Body of pancreas (tissue), 4 donors: ENCODE results near the gene AVPI1. TPM values are rescaled to one million over a fixed set of nuclear protein-coding genes. Genes with fewer than 3 reads are reported as not detected.
"Not testable (repeated sequence)": the region's sequence is repeated elsewhere in the genome, so short reads cannot be mapped to it uniquely, and the experiment has no call there.

ENCODE experiments used
- ATAC-seq: fragments of 150-250 bp; one replicate; pipeline ENCODE4 v1.9.1; 2016
- DNase-seq, 4 donors: peaks; one replicate each; pipeline ENCODE4 v3.0.0-alpha.2; 2019
- H3K27ac ChIP-seq, 4 donors: fragments of 200-600 bp; sonication (generic); 1 replicate in 3 of 4; 2 replicates in 1 of 4; pipeline versions ENCODE4 v1.5.1 to v1.6.1; 2016 to 2019; ENCODE audit warnings: mild to moderate bottlenecking in 1 of 4, mixed read lengths in 1 of 4, moderate library complexity in 1 of 4
- H3K27me3 ChIP-seq, 2 donors: fragments of 200-600 bp; sonication (generic); one replicate each; pipeline ENCODE4 v1.6.0; 2016; ENCODE audit warnings: mild to moderate bottlenecking in 1 of 2
- H3K36me3 ChIP-seq, 2 donors: fragments of 200-600 bp; sonication (generic); replicated peaks in 1 of 2; 2 replicates each; pipeline ENCODE4 v1.5.1; 2016; ENCODE audit warnings: low read depth in 2 of 2; ENCODE audit not compliant: insufficient read depth in 1 of 2
- H3K4me1 ChIP-seq: fragments of 200-600 bp; sonication (generic); one replicate; pipeline ENCODE4 v1.6.0; 2016
- H3K4me3 ChIP-seq, 2 donors: fragments of 200-600 bp; sonication (generic); 1 replicate in 1 of 2; 2 replicates in 1 of 2; pipeline ENCODE4 v1.5.1; 2016 to 2019
- H3K9me3 ChIP-seq, 3 donors: fragments of 200-600 bp; sonication (generic); 1 replicate in 2 of 3; 2 replicates in 1 of 3; pipeline ENCODE4 v1.5.1; 2016
- CTCF ChIP-seq, 7 experiments: fragments of 450-650 bp in 4 of 7; fragments of 200-600 bp in 3 of 7; sonication (generic) in 3 of 7; IDR thresholded peaks; one replicate each; pipeline ENCODE4 v1.5.1; 2016 to 2019; ENCODE audit warnings: antibody characterized with exemption in 7 of 7
- POLR2A ChIP-seq, 3 donors: fragments of 450-650 bp; IDR thresholded peaks; one replicate each; pipeline ENCODE4 v1.6.1; 2016; ENCODE audit warnings: antibody characterized with exemption in 3 of 3, mild to moderate bottlenecking in 2 of 3
- WGBS, 2 donors: methylation state at CpG; one replicate each; pipeline ENCODE4 v1.1.5; 2017; 5-methylcytosine and 5-hydroxymethylcytosine counted together
- intact Hi-C: fragments of 100-400 bp; cut with DNase I; formaldehyde crosslinking; loops from one replicate; pipeline ENCODE4 v1.15.1; 2023
- total RNA-seq, 2 donors: library from RNA; depleted of rRNA; stranded (reverse); fragments of >200 nt; gene quantifications; one replicate each; pipeline ENCODE4 v1.1.0, GENCODE V29; 2016

The AVPI1 gene
- total RNA-seq, 2 donors from 2014 or later = 5.7 to 14.8 TPM

DNA sequence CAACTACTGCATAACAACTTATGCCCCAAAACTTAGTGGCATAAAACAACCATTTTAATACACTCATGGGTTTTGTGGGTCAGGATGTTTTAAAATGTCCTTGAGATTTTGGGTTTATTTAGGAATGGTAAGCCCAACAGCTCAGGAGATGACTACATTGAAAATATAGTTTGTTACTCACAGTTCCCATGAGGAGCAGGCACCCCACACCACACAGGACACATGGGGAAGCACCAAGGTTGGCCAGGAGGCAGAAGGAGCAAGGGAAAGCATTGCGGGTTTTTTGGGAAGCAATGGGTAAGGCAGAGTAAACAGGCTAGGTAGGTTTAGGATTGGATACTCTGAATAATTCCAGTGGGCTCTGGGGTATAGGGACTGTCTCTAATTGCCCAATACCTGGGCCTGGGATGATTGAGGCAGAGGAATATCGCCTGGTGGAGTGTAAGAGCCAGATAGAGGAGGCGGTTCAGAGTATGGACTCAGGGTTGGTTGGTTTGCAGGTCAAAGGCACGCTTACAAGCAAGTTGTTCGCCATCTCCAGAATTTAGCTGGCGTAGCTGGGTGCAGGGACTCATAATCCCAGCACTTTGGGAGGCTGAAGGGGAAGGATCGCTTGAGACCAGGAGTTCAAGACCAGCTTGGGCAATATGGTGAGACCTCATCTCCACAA, 16.5 kb upstream of the AVPI1 start:
- intact Hi-C loops = no loop called here
- Histone ChIP-seq H3K27ac (no peak overlapping the region), H3K27me3 (no peaks in the 10 kb centered on the region), H3K9me3 (no peaks in the 10 kb centered on the region), H3K4me1 (no peaks in the 10 kb centered on the region), H3K4me3 (no peak overlapping the region), H3K36me3 (no peaks in the 10 kb centered on the region)
- no peak for TF ChIP-seq CTCF (IDR thresholded peaks at IDR 0.05)
- no peak for TF ChIP-seq POLR2A (IDR thresholded peaks at IDR 0.05)
- DNase-seq (no peak), ATAC-seq (no peak)
- 74 to 88% methylated on average over 7 of the region's 7 CpGs for WGBS, 2 donors

DNA sequence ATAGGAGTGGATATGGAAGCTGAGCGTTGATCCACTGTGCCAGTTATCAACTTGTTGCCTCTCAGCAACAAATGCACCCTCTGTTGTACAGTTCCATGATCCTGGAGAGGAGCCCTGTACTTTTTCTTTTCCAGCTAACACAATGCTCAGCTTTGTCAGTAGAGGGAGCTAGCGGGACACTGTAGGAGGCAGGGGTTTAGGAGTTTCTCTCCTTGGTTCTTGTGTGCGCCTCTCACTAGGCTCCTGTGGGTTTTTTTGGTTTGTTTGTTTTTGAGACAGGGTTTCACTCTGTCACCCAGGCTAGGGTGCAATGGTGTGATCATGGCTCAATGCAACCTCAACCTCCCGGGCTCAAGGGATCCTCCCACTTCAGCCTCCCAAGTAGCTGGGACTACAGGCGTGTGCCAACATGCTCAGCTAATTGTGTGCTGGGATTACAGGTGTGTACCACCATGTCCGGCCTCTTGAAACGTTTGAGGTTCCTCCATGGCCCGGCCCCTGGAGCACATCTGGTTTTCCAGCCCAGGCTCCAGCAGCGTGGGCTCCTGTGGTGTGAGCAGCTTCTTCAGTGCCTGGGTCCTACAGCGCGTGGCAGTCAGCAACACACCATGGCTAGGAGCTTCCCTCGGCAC, 14.5 kb upstream of the AVPI1 start:
- Histone ChIP-seq H3K4me1 (peaks cover 13% of the 10 kb centered on the region), H3K36me3 (no peaks in the 10 kb centered on the region), H3K27ac (no peak overlapping the region), H3K27me3 (no peaks in the 10 kb centered on the region), H3K9me3 (no peaks in the 10 kb centered on the region), H3K4me3 (no peak overlapping the region)
- WGBS, 2 donors = 20 to 35% methylated on average over 5 to 12 of the region's 12 CpGs
- TF ChIP-seq POLR2A (IDR thresholded peaks at IDR 0.05) (no peak), CTCF (IDR thresholded peaks at IDR 0.05) (peak; percentile 76 to 85 (median 83))
- peak; percentile 56 to 73 (median 67) for DNase-seq
- intact Hi-C loops = no loop called here
- peak; percentile 80 for ATAC-seq

DNA sequence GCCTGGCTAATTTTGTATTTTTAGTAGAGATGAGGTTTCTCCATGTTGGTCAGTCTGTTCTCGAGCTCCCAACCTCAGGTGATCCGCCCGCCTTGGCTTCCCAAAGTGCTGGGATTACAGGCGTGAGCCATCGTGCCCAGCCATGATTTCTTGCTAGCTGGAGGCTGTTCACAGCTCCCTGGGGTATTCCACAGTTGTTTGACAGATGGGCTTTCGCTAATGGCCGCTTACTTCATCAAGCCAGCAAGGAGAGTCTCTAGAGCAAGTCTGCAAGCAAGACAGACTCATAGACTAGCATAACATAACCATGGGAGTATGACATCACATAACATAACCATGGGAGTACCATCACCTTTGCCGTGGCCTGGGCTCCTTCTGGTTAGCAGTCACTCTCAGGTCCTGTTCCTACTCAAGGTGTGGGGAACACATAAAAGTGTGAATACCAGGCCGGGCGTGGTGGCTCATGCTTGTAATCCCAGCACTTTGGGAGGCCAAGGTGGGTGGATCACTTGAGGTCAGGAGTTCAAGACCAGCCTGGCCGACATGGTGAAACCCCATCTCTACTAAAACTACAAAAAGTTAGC, 11.1 kb upstream of the AVPI1 start:
- H3K9me3 ChIP-seq, H3K36me3 ChIP-seq, ATAC-seq, H3K27me3 ChIP-seq, intact Hi-C loops, H3K4me3 ChIP-seq, DNase-seq: not testable (repeated sequence)
- Histone ChIP-seq H3K27ac (peak overlapping the region; percentile 53 to 68 (median 66)), H3K4me1 (peaks cover 13% of the 10 kb centered on the region)
- 83 to 85% methylated on average over 10 to 11 of the region's 11 CpGs for WGBS, 2 donors

DNA sequence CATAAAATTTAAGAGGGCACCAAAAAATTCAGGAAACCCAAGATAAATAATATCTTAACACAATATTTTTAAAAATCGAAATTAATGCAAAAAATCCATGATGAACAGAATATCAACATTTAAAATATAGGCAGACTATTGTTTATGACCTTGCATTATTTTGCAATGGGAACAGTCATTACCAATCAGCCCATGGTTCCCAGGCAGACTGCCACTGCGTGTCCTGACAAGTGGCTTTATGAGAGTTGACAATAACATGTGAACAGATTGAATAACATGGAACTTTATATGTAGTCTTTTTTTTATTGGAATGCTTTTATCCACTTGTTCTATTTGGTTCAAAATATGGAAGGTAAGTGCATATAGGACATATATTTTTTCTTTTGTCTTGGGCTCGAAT, 3.1 kb upstream of the AVPI1 start:
- H3K4me1 ChIP-seq = peaks cover 30% of the 10 kb centered on the region
- H3K9me3 ChIP-seq = no peaks in the 10 kb centered on the region
- ATAC-seq (no peak), DNase-seq (no peak)
- intact Hi-C loops = no loop called here
- H3K4me3 ChIP-seq = no peak overlapping the region
- TF ChIP-seq CTCF (IDR thresholded peaks at IDR 0.05) = no peak
- TF ChIP-seq POLR2A (IDR thresholded peaks at IDR 0.05) = no peak
- H3K27ac ChIP-seq = no peak overlapping the region
- no peaks in the 10 kb centered on the region for H3K27me3 ChIP-seq
- no peaks in the 10 kb centered on the region for H3K36me3 ChIP-seq
- 76 to 79% methylated on average over 3 of the region's 3 CpGs for WGBS, 2 donors

DNA sequence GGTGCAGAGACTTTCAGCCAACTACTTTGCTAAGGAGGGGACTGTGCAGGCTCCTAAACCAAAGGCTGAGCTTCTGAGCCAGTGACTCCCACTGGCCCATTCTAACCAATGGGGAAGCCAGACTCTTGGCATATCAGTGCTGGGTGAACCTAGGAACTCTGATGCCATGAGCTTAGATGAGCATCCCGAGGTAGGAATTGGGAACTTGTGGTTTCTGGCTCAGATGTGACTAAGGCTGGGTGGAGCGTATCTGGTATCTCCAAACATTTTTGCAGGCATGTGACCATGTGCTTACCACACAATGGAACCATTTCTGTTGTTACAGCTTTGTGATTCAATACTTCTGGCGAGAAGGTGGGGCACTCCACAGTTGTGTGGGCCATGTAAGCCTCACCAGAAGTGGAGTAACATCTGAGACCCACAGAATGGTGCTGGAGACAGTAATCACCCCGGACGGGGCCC, 2.5 kb upstream of the AVPI1 start:
- no peak for ATAC-seq
- Histone ChIP-seq H3K4me1 (peaks cover 35% of the 10 kb centered on the region), H3K9me3 (no peaks in the 10 kb centered on the region), H3K36me3 (no peaks in the 10 kb centered on the region), H3K4me3 (no peak overlapping the region), H3K27me3 (no peaks in the 10 kb centered on the region), H3K27ac (peak overlapping the region in 1 of 4 donors; percentile 90)
- 76 to 82% methylated on average over 5 of the region's 5 CpGs for WGBS, 2 donors
- TF ChIP-seq CTCF (IDR thresholded peaks at IDR 0.05) = no peak
- TF ChIP-seq POLR2A (IDR thresholded peaks at IDR 0.05) = no peak
- peak in 1 of 4 donors; percentile 67 for DNase-seq
- intact Hi-C loops = no loop called here
